ENCODE data around the gene NEUROG1.

GRCh38 chr5:135551593-135552447, 16.1 kb upstream of the NEUROG1 start:
- no peak for TF ChIP-seq BCL11A (tag by site-specific recombination; IDR thresholded peaks at IDR 0.05; ENCODE audit: low read depth)
- TF ChIP-seq ZNF48 (tag by site-specific recombination; IDR thresholded peaks at IDR 0.05): no peak
- TF ChIP-seq, protein P1, sequence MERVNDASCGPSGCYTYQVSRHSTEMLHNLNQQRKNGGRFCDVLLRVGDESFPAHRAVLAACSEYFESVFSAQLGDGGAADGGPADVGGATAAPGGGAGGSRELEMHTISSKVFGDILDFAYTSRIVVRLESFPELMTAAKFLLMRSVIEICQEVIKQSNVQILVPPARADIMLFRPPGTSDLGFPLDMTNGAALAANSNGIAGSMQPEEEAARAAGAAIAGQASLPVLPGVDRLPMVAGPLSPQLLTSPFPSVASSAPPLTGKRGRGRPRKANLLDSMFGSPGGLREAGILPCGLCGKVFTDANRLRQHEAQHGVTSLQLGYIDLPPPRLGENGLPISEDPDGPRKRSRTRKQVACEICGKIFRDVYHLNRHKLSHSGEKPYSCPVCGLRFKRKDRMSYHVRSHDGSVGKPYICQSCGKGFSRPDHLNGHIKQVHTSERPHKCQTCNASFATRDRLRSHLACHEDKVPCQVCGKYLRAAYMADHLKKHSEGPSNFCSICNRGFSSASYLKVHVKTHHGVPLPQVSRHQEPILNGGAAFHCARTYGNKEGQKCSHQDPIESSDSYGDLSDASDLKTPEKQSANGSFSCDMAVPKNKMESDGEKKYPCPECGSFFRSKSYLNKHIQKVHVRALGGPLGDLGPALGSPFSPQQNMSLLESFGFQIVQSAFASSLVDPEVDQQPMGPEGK (tag by site-specific recombination; IDR thresholded peaks at IDR 0.05): no peak
- no peak for TF ChIP-seq ZNF670 (tag by site-specific recombination; IDR thresholded peaks at IDR 0.05; ENCODE audit: low read depth)
- TF ChIP-seq CTCF (tag by site-specific recombination; IDR thresholded peaks at IDR 0.05): peak; percentile 74
- no peak for TF ChIP-seq ZNF155 (tag by site-specific recombination; IDR thresholded peaks at IDR 0.05)
- no peak for TF ChIP-seq ZNF174 (tag by site-specific recombination; IDR thresholded peaks at IDR 0.05)
- no peak for TF ChIP-seq ZNF513 (tag by site-specific recombination; IDR thresholded peaks at IDR 0.05)
- TF ChIP-seq ZSCAN5A (tag by site-specific recombination; IDR thresholded peaks at IDR 0.05): no peak
- TF ChIP-seq ZFP37 (tag by site-specific recombination; IDR thresholded peaks at IDR 0.05): no peak
- no peak for TF ChIP-seq ZNF362 (tag by site-specific recombination; IDR thresholded peaks at IDR 0.05)
- TF ChIP-seq, protein P2, sequence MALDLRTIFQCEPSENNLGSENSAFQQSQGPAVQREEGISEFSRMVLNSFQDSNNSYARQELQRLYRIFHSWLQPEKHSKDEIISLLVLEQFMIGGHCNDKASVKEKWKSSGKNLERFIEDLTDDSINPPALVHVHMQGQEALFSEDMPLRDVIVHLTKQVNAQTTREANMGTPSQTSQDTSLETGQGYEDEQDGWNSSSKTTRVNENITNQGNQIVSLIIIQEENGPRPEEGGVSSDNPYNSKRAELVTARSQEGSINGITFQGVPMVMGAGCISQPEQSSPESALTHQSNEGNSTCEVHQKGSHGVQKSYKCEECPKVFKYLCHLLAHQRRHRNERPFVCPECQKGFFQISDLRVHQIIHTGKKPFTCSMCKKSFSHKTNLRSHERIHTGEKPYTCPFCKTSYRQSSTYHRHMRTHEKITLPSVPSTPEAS (tag by site-specific recombination; IDR thresholded peaks at IDR 0.05): no peak

Measured in HEK293 (cell line).